ENCODE results near the gene EXOC3.

- TF ChIP-seq EZH2 (IDR thresholded peaks at IDR 0.05; ENCODE audit: insufficient read depth, poor library complexity, severe bottlenecking): no peak
- no peak for TF ChIP-seq EZH2phosphoT487 (IDR thresholded peaks at IDR 0.05; ENCODE audit: insufficient read depth, low read depth)
Observed at GRCh38 chr5:504326-505154, 61.6 kb downstream of the EXOC3 start.

Data from GM23248 (cell line).